AG08396 (cell line): ENCODE measurements around the gene LONRF3.
"Not testable (repeated sequence)": the region's sequence is repeated elsewhere in the genome, so short reads cannot be mapped to it uniquely, and the experiment has no call there.

Source experiments
- DNase-seq: peaks from one replicate; pipeline ENCODE4 v3.0.0; 2012; ENCODE audit warnings: low spot score, mixed read lengths

LONRF3 gene

DNA sequence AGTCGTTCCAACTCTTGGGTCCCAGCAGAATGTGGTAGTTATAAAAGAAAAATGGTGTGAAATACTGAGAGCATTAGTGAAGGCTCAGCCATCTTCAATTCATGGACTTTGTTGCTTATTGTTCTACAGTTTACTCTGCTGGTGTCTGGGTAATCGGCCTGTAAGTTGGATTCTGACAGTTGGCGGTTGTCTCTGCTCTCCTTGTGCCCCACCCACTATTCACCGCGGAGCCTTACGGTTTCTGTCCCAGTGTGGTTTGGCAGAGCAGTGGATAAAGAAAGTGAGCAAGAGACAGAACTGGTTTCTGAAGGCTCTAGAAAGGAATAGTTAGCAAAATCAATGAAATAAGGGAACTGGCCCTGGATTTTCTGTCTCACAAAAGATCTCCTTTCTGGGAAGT is 9.1 kb downstream of the LONRF3 start:
- DNase-seq, result no peak

DNA sequence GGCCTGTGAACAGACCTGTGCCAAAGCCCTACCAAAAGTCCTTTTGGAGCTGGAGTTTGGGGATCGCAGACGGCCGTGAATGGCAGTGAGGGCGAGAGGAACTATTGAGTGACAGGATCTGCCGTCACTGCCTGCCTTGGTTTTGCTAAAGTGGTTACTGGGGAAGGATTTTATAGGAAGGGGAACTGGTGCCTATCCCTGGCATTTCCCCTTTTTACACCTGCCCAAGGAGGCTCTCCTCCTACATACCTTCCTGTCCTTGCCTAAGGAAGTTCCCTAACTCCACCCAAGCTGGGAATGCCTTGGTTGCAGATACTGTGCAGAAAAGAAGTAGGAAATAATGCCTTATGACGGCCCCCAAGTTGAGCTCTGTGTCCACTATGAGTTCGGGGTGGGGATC is 14.5 kb downstream of the LONRF3 start:
- no peak for DNase-seq

DNA sequence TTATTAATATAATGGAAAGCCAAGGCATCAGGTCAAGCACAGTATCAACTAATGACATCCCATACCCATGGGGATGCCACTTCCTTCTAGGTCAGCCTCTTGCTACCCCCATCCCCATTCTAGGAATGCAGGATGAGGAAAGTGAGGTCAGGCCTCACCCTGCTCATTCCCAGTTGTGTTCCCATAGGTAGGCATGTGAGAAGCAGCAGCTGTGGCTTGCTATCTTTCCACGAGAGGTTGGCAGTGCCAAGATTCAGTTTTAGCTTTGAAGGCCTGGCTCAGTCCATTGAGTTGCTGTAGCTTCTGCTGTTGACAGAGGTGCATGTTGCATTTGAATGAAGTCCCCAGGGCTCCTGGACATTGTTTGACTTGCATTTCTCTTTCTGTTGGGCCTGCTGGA is 15.5 kb downstream of the LONRF3 start:
- DNase-seq, result no peak

DNA sequence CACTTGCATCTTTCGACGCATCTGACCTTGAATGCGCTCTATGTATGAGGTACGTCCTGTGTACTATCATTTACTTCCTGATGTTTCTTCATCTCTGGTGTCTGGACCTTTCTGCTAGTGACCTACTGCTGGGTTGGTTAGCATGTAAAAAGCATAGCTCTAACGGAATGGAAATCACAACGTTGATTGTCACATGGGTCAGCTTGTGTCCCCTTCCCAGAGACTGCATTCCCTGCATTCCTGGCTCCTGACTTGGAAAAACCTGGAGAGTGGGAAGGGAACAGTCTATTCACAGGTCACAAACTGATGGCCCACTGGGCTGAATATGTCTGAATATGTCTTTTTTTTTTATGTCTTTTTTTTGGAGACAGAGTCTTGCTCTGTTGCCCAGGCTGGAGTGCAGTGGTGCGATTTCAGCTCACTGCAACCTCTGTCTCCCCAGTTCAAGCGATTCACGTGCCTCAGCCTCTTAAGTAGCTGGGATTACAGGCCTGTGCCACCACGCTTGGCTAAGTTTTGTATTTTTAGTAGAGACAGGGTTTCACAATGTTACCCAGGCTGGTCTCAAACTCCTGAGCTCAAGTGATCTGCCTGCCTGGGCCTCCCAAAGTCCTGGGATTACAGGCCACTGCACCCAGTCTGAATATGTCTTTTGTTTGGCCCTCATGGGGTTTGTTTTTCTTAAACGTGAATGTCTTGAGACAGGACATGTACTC is 16.3 kb downstream of the LONRF3 start:
- no peak for DNase-seq

DNA sequence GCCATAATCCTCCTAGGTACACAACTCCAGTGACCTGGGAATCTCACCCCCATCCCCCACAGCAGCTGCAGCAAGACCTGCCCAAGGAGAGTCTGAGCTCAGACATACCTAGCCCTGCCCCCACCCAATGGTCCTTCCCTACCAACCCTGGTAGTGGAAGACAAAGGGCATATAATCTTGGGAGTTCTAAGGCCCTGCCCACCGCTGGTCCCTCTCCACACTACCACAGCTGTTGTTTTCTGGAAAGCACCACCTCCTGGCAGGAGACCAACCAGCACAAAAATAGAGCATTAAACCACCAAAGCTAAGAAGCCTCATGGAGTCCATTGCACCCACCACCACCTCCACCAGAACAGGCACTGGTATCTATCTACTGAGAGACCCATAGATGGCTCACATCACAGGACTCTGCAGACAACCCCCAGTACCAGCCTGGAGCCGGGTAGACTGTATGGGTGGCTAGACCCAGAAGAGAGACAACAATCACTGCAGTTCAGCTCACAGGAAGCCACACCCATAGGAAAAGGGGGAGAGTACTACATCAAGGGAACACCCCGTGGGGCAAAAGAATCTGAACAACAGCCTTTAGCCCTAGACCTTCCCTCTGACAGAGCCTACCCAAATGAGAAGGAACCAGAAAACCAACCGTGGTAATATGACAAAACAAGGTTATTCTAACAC is 18.2 kb downstream of the LONRF3 start:
- not testable (repeated sequence) for DNase-seq

DNA sequence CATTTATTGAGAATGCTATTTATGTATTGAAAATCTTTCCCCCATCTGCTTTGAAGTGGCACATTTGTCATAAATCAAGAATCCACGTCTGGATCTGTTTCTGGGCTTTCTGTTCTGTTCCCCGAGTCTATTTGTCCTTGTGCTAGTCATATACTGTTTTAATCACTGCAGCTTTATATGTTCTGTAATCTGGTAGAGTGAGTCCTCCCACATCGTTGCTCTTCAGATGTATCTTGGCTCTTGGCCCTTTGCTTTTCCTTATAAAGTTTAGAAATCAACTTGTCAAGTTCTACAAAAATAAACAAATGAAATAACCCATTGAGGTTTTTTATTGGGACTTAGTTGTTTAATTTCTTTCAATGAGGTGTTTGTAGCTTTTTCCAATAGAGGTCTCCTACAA is 29.0 kb downstream of the LONRF3 start:
- no peak for DNase-seq

DNA sequence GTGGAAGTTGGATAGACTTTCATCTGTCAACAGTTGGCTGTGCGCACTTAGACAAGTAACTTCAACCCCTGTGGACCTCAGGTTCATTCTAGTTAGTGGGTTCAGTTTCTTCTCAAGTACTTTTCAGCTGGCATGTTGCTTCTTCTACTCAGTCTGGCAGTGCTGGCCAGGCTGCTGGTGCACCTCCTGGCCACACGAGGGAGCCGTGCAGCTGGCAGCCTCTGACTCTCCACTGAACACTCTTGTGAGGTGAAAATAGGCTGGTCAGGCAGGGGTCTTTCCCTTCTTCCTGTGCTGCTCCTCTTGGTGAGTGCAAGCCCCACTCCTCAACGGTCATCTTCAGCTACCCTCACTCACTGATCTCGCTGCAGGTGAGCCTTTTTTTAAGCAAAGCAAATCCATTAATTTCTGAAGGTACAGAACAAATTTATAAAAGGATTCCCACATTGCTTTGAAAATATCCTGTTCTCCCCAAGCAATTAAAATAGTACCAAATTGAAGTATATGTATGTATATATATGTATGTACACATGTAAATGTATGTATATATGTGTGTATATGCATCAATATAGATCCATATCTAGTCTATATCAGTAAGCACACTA is 30.6 kb downstream of the LONRF3 start:
- DNase-seq, result peak; percentile 68

DNA sequence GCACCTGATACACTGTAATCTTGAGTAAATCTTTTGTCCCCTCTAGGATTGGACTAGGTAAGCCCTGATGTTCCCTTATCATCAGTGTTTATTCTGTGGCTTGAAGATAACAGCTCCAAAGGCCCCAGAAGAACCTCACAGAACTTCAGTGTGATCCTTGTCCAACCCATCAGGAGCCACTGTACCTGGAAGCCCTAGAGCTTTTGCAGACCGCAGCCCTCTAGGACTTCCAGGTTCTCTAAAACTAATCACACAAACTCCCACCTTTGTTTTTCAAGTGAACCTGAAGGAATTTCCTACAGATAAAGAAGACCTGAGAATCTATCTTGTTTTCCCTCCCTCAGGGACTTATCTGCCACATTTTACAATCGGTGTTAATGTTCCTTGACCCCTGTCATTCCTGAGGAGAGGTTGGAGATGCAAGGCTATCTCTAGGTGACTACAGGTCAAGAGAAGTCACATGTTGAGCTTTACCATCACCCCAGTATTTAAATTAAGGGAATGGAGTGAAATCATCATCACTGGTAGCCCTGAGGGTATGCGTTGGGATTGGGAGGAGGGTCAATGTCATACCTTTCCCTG is 32.9 kb downstream of the LONRF3 start:
- no peak for DNase-seq

DNA sequence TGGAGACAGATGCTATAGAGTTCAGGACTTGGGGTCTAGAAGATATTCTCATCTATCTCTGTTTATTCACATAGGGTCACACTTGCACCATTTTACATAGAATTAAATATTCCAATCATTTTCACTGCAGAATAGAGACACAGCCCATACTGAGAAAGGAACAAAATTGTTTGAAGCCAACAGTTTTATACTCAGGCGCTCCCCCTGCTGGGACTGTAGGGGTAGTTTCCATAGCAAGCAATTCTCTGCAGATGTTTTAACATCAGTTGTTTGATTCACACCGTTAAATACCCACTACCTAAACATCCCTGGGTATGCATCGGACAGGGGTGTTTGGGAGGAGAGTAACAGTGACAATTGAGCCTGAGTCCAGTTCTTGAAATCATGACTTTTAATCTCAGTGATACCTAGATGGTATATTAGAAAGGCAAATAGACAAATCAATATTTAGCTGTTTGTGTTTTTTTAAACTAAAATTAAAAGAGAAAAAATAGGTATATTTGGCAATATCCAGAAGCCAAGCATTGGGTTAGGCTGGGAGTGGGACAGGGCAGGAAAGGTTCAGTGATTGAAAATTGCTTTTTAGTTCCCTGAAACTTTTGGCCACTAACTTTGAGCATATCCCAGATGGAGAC is 33.8 kb downstream of the LONRF3 start:
- DNase-seq, result peak; percentile 62

DNA sequence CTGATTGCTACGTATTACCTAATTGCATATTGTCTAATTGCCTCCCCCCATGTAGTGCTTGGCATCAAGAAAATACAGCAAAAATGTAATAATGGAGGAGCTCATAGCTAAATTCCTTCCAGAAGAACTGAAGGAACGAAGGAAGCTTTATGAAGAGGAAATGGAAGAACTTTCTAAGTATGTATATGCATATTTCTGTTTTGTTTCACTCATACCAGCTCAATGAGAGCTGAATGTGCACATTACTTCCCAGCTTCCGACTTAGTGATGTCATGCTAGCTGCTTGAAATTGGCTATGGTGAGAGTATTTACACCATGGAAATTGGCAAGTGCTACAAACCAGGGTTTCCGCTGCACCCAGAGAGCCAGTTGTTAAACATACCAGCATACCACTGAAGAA is 34.7 kb downstream of the LONRF3 start:
- no peak for DNase-seq

DNA sequence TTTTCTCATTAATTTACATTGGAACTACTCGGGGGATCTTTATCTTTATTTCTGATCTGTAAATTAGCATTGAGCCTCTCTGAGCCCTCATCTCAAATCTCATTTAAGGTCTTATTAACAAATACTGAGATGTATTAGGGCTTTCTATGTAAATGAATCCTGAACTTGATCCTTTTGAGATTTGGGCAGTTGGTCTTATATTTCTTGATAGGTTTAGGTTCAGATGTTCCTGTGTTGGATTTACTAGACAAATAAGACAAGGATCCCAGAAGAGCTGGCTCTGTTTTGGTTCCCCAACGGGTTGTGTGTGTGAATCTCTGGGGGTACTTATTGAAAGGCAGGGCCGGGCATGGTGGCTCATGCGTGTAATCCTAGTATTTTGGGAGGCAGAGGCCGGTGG is 36.1 kb downstream of the LONRF3 start:
- no peak for DNase-seq

DNA sequence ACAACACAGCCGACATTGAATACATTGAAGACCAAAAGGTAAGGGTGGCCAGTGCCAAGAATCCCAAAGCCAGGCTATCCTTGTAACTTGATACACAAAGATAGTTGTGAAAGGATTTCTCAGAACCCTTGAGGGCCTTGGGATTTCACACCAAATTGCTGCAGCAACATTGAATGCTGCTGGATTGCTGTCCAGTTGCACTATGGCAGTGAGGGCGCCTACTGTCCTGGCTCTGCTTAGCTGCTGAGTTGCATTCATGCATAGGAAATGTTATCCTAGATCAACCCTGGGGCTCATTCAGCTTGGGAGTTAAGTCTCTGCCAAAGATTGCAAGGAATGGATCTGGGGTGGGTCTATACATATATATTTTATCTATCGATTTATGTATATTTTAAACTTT is 38.7 kb downstream of the LONRF3 start:
- no peak for DNase-seq

DNA sequence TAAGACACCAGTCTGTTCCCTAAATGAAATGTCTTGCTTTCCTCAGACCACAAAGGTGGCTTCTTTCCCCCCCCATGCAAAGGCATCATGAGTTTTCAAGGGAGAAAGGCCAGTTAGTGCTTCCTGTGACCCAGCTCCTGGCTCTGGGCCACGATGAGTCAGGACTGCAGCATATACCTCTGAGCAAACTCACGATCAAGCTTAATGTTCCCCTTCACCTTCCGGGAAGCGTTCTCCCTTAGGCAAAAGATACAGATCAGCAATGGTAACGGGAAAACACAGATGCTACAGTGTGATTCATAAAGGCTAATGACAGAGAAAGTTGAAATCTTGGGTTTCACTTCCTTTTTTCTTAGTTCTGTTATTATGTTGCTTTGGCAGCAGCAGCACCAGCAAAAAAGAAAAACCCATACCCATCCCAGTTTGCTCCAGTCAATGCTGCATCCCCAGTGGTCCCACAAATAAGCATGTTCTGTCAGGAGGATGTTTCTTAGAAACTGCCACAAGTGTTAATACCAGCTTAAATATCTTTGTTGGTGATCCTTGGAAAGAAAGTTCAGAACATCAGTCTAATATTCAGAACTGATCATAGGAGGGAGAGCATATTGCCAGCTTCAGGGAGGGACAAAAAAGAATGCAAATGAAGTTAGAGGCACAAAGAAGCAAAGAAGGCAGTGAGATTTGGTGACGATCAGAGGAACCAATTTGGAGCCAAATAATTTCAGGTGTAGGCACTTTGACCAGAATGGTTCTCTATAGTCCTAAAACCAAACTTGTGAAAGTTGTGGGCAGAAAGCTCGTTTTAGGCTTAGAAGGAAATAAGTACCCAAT is 41.2 kb downstream of the LONRF3 start:
- peak; percentile 20 for DNase-seq

DNA sequence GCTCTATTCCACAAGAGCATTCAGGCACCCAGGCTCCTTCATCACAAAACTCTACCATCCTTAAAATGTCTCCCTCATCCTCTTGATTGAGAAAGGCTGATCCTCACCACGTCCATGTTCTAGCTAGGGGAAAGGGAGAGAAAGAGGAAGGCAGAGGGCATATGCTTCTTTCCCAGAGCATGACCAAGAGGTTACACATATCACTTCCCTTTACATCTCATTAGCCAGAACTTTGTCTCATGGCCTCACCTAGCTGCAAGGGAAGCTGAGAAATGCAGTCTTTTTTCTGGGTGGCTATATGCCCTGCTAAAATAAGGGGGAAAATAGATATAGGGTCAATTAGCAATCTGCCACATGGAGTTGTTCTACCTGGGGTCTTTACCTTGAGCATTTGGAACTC is 42.7 kb downstream of the LONRF3 start:
- DNase-seq, result no peak

DNA sequence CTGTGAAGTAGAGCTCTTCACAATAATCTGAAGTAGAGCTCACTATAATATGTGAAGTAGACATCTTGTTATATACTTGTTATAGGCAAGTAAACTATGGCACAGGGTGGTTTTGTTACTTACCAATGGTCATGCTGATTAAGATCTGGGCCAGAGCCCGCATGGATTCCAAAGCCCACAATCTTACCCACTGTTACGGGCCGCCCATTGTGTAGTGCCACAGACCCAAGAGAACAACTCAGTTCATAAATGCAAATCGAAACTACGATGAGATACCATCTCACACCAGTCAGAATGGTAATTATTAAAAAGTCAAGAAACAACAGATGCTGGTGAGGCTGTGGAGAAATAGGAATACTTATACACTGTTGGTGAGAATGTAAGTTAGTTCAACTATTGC is 51.5 kb downstream of the LONRF3 start:
- DNase-seq, result no peak

DNA sequence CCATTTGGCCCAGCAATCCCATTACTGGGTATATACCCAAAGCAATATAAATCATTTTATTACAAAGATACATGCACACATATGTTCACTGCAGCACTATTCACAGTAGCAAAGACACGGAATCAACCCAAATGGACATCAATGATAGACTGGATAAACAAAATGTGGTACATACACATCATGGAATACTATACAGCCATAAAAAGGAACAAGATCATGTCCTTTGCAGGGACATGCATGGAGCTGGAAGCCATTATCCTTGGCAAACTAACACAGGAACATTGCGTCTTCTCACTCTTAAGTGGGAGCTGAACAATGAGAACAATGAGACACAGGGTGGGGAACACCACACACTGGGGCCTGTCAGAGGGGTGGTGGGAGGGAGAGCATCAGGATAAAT is 51.9 kb downstream of the LONRF3 start:
- not testable (repeated sequence) for DNase-seq

DNA sequence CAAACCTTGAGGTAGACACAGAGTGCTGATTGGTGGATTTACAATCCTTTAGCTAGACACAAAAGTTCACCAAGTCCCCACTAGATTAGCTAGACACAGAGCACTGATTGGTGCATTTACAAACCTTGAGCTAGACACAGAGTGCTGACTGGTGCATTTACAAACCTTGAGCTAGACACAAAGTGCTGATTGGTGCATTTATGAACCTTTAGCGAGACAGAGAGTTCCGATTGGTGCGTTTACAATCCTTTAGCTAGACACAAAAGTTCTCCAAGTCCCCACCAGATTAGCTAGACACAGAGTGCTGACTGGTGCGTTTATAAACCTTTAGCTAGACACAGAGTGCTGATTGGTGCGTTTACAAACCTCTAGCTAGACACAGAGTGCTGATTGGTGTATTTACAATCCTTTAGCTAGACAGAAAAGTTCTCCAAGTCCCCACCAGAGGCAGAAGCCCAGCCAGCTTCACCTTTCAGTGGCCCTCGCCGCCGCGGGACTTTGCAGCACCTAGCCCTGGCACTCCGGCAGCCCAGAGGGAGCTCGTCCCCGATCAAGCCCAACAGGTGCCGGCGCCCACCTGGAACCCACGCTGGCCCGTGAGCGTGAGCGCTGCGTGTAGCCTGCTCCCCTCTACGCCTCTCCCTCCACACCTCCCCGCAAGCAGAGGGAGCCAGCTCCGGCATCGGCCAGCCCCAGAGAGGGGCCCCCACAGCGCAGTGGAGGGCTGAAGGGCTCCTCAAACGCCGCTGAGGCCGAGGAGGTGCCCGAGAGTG is 53.7 kb downstream of the LONRF3 start:
- DNase-seq, result not testable (repeated sequence)

DNA sequence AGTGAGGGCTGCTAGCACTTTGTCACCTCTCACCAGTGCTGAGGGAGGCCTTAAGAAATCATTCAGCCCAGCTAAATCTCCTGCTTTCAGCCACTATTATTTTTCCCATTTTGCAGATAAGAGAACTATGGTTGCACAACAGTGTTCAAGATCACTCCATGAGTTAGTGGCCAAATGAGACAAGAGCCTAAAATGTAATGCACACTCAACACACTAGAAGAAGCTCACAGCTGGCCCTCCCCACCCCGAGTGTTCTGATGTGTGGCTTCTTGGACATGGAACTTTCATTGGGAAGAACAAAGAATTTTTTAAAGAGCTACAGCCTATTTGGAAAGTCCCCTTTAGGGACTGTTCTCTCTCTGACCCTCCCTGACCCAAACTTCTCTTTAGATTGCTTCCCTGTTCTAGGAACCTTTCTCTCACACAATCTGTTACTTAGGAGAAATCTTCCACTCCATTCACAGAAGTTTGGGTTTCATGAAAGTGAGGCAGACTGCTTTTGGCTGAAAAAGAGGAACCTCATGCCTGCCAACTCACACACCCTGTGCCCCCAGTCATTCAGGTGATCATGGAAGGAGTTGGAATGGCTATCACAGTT is 54.4 kb downstream of the LONRF3 start:
- DNase-seq, result no peak

DNA sequence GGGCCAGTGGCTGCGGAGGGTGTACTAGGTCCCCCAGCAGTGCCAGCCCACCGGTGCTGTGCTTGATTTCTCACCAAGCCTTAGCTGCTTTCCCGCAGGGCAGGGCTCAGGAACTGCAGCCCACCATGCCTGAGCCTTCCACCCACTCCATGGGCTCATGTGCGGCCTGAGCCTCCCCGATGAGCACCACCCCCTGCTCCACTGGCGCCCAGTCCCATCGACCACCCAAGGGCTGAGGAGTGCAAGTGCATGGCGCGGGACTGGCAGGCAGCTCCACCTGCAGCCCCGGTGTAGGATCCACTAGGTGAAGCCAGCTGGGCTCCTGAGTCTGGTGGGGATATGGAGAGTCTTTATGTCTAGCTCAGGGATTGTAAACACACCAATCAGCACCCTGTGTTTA is 55.2 kb downstream of the LONRF3 start:
- DNase-seq, result not testable (repeated sequence)

DNA sequence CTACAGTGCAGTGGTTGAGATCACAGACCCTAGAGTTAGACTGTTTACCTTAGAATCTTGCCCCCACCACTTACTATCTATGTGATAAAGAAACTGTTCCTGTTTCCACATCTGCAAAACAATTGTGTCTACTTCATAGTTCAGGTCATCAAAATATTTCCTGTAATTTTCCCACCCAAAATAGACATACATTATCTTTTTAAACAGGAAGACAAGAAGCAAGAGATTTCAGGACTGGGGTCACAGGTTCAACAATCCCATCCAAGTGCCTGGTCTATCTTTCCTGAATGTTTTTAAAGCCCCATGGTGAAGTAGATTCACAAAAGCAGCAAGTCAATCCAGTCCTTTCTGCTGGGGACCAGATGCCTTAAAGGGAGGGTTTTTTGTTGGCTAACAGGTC is 56.6 kb downstream of the LONRF3 start:
- DNase-seq, result no peak
